ENCODE measurements around the gene WFDC5.

Gene WFDC5

DNA sequence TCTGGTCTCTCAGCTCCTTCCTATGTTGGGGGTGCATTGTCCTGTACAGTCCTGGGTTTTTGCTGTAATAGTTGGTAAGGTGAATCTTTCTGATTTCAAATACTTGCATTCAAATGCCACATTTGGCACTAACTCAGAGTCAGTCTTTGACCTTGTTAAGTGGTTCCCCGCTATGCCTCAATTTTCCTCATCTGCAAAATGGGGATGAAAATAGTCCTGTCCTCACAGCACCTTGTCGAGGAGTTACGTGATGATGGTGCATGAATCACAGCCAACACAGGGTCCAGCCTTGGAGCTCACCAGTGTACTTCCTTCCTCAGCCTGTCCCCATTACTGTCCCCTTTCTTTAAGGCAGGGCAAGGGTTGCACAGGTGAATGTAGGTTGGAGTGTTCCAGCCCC is 1.1 kb downstream of the WFDC5 start:
- no peak overlapping the region for H3K9ac ChIP-seq (ENCODE audit: low read length)
- no peak overlapping the region for H3K4me3 ChIP-seq (ENCODE audit: low read length)
- no peaks in the 10 kb centered on the region for H3K27me3 ChIP-seq (ENCODE audit: control insufficient read depth, insufficient read depth, low read length)
- H3K4me1 ChIP-seq (ENCODE audit: control insufficient read depth, low read depth, low read length) = no peaks in the 10 kb centered on the region
- H3K36me3 ChIP-seq (ENCODE audit: control insufficient read depth, low read depth, low read length) = no peaks in the 10 kb centered on the region
- H3K27ac ChIP-seq (ENCODE audit: low read length) = no peak overlapping the region
- H3K9me3 ChIP-seq (ENCODE audit: control insufficient read depth, low read depth, low read length) = no peaks in the 10 kb centered on the region

- no peaks in the 10 kb centered on the region for H3K27me3 ChIP-seq (ENCODE audit: control insufficient read depth, insufficient read depth, low read length)
- no peak overlapping the region for H3K9ac ChIP-seq (ENCODE audit: low read length)
- H3K4me3 ChIP-seq (ENCODE audit: low read length) = no peak overlapping the region
- H3K9me3 ChIP-seq (ENCODE audit: control insufficient read depth, low read depth, low read length) = no peaks in the 10 kb centered on the region
- no peak overlapping the region for H3K27ac ChIP-seq (ENCODE audit: low read length)
- no peaks in the 10 kb centered on the region for H3K36me3 ChIP-seq (ENCODE audit: control insufficient read depth, low read depth, low read length)
- no peaks in the 10 kb centered on the region for H3K4me1 ChIP-seq (ENCODE audit: control insufficient read depth, low read depth, low read length)
Measured at GRCh38 chr20:45112754-45113153, 2.2 kb downstream of the WFDC5 start.

DNA sequence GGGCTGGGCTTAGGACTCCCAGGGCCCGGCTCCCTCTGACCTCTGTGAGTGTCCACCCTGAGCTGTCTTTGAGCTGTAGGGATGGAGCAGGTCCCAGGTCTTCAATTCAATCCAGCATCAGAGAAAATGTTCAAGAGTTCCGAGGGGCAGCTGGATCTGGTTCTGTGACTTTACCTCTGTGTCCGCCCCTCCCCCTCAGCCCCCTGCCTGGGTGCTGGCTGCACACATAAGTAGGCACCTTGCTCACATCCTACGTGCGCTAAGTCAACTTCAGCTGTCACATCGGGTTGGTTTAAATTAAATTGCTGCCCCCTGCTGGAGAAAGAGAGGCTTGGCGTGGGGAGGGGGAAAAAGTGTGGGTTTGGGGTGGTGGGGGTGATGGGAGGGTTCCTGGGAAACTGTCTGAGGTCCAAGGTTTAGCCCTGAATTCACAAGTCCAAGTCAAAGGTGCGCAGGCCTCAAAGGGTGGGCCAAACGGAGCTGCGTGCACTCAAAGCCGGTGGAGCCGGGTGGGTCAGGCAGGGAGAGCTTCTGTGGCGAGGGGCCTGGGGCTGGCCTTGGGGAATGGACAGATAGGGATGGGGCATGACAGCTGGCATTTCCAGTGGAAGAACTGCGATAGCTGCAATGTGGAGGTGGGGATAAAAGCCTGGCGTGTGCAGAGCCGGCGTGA is 3.0 kb downstream of the WFDC5 start:
- H3K9me3 ChIP-seq (ENCODE audit: control insufficient read depth, low read depth, low read length) = no peaks in the 10 kb centered on the region
- H3K27me3 ChIP-seq (ENCODE audit: control insufficient read depth, insufficient read depth, low read length) = no peaks in the 10 kb centered on the region
- H3K4me1 ChIP-seq (ENCODE audit: control insufficient read depth, low read depth, low read length) = no peaks in the 10 kb centered on the region
- H3K9ac ChIP-seq (ENCODE audit: low read length) = no peak overlapping the region
- no peak overlapping the region for H3K27ac ChIP-seq (ENCODE audit: low read length)
- H3K4me3 ChIP-seq (ENCODE audit: low read length) = no peak overlapping the region
- H3K36me3 ChIP-seq (ENCODE audit: control insufficient read depth, low read depth, low read length) = no peaks in the 10 kb centered on the region

GRCh38 chr20:45111285-45111684 is 3.7 kb downstream of the WFDC5 start:
- H3K27me3 ChIP-seq (ENCODE audit: control insufficient read depth, insufficient read depth, low read length) = no peaks in the 10 kb centered on the region
- no peaks in the 10 kb centered on the region for H3K9me3 ChIP-seq (ENCODE audit: control insufficient read depth, low read depth, low read length)
- no peaks in the 10 kb centered on the region for H3K4me1 ChIP-seq (ENCODE audit: control insufficient read depth, low read depth, low read length)
- no peak overlapping the region for H3K4me3 ChIP-seq (ENCODE audit: low read length)
- H3K9ac ChIP-seq (ENCODE audit: low read length) = no peak overlapping the region
- no peaks in the 10 kb centered on the region for H3K36me3 ChIP-seq (ENCODE audit: control insufficient read depth, low read depth, low read length)
- H3K27ac ChIP-seq (ENCODE audit: low read length) = no peak overlapping the region

DNA sequence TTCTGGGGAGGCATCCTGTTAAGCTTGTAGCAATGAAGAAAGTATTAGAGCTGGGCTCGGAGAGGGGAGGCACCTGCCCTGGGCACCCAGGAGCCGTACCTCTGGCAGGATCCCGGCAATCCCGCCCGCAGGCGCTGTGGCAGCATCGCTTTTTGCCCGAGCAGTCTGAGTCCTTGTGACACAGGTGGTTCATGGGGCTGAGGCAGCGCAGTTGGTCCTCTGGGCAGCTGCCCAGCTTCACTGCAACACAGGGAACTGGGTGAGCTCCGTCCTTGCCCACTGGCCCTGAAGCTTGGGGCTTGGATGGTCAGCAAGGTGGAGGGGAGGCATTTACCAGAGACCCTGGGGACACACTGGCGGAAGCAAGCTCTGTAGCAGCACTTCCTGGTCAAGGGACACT is 4.7 kb downstream of the WFDC5 start:
- no peak overlapping the region for H3K27ac ChIP-seq (ENCODE audit: low read length)
- H3K36me3 ChIP-seq (ENCODE audit: control insufficient read depth, low read depth, low read length) = no peaks in the 10 kb centered on the region
- H3K9me3 ChIP-seq (ENCODE audit: control insufficient read depth, low read depth, low read length) = no peaks in the 10 kb centered on the region
- H3K27me3 ChIP-seq (ENCODE audit: control insufficient read depth, insufficient read depth, low read length) = no peaks in the 10 kb centered on the region
- H3K4me3 ChIP-seq (ENCODE audit: low read length) = no peak overlapping the region
- H3K9ac ChIP-seq (ENCODE audit: low read length) = no peak overlapping the region
- H3K4me1 ChIP-seq (ENCODE audit: control insufficient read depth, low read depth, low read length) = no peaks in the 10 kb centered on the region

GRCh38 chr20:45109634-45110033 is 5.3 kb downstream of the WFDC5 start:
- Histone ChIP-seq H3K27me3 (ENCODE audit: control insufficient read depth, insufficient read depth, low read length) (no peaks in the 10 kb centered on the region), H3K9ac (ENCODE audit: low read length) (no peak overlapping the region), H3K4me1 (ENCODE audit: control insufficient read depth, low read depth, low read length) (no peaks in the 10 kb centered on the region), H3K27ac (ENCODE audit: low read length) (no peak overlapping the region), H3K36me3 (ENCODE audit: control insufficient read depth, low read depth, low read length) (no peaks in the 10 kb centered on the region), H3K9me3 (ENCODE audit: control insufficient read depth, low read depth, low read length) (no peaks in the 10 kb centered on the region), H3K4me3 (ENCODE audit: low read length) (no peak overlapping the region)

DNA sequence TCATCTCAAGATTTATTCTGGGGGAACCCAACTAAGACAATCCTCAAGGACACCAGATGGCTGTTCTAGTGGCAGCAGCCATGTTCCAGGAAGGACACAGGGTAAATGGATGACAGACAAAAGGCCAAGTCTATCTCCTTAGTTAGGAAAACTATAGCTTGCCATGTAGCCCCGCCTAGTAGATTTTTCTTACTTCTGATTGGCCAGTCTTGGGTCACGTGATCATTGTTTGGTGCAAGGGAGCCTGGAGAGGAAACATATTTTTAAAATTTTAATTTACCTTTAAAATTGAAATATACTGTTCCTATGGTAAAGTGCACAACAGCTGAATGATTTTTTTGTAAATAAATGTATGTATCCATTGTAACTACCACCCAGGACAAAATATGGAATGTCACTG is 9.7 kb downstream of the WFDC5 start:
- no peaks in the 10 kb centered on the region for H3K9me3 ChIP-seq (ENCODE audit: control insufficient read depth, low read depth, low read length)
- no peak overlapping the region for H3K4me3 ChIP-seq (ENCODE audit: low read length)
- no peaks in the 10 kb centered on the region for H3K36me3 ChIP-seq (ENCODE audit: control insufficient read depth, low read depth, low read length)
- H3K27ac ChIP-seq (ENCODE audit: low read length) = no peak overlapping the region
- no peaks in the 10 kb centered on the region for H3K4me1 ChIP-seq (ENCODE audit: control insufficient read depth, low read depth, low read length)
- H3K9ac ChIP-seq (ENCODE audit: low read length) = no peak overlapping the region
- H3K27me3 ChIP-seq (ENCODE audit: control insufficient read depth, insufficient read depth, low read length) = peaks cover 14% of the 10 kb centered on the region

DNA sequence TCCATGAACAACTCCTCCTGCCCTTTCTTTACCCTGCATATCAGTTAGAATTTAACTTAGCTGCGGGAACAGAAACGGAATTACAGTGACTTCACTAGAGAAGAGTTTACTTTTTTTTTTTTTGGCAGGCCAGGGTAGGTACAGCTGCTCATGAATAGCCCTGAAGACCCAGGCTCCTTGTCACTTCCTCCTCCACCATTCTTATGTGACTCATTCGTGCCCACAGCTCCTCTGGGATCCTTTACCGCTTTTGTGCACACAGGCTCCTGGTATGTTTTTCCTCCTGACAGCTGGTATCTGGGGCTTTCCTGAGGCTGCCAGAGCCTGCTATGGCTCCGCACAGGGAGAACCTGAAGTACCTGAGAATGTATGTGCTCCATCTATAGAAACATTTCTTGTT is 10.2 kb downstream of the WFDC5 start:
- Histone ChIP-seq H3K27ac (ENCODE audit: low read length) (no peak overlapping the region), H3K9ac (ENCODE audit: low read length) (no peak overlapping the region), H3K9me3 (ENCODE audit: control insufficient read depth, low read depth, low read length) (no peaks in the 10 kb centered on the region), H3K36me3 (ENCODE audit: control insufficient read depth, low read depth, low read length) (no peaks in the 10 kb centered on the region), H3K27me3 (ENCODE audit: control insufficient read depth, insufficient read depth, low read length) (peaks cover 19% of the 10 kb centered on the region), H3K4me3 (ENCODE audit: low read length) (no peak overlapping the region), H3K4me1 (ENCODE audit: control insufficient read depth, low read depth, low read length) (no peaks in the 10 kb centered on the region)

- H3K4me3 ChIP-seq (ENCODE audit: low read length) = no peak overlapping the region
Measured at GRCh38 chr20:45103072-45103471, 11.9 kb downstream of the WFDC5 start.

DNA sequence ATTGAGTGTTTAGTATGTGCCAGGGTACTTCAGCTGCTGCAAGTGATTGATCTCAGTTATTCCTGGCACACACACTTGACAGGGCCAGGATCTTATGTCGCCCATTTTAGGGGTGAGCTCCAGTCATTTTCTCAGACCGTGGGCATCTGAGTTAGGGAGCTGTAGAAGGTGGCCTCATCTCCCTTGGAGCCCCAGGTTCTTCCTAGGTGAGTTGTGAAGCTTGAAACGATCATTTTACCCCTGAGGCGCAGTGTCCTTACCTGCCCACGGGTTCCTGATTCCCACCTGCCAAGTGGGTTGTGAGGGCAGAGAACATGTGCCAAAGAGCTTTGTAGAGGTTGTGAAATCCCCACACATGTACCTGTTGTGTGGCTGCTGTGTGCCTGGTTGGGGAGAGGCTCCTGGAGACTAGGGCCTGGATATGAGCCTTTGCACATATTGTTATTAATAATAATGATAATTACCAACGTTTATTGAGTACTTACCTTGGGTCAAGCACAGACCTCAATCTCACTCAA is 13.6 kb downstream of the WFDC5 start:
- Histone ChIP-seq H3K4me1 (ENCODE audit: control insufficient read depth, low read depth, low read length) (peaks cover 4% of the 10 kb centered on the region), H3K36me3 (ENCODE audit: control insufficient read depth, low read depth, low read length) (no peaks in the 10 kb centered on the region), H3K9ac (ENCODE audit: low read length) (no peak overlapping the region), H3K27ac (ENCODE audit: low read length) (no peak overlapping the region), H3K27me3 (ENCODE audit: control insufficient read depth, insufficient read depth, low read length) (peaks cover 48% of the 10 kb centered on the region), H3K9me3 (ENCODE audit: control insufficient read depth, low read depth, low read length) (no peaks in the 10 kb centered on the region), H3K4me3 (ENCODE audit: low read length) (peak overlapping the region; percentile 20)

More at GRCh38 chr20:45103072-45103471, 11.9 kb downstream of the WFDC5 start:
- Histone ChIP-seq H3K36me3 (ENCODE audit: control insufficient read depth, low read depth, low read length) (no peaks in the 10 kb centered on the region), H3K9me3 (ENCODE audit: control insufficient read depth, low read depth, low read length) (no peaks in the 10 kb centered on the region), H3K4me1 (ENCODE audit: control insufficient read depth, low read depth, low read length) (peaks cover 4% of the 10 kb centered on the region), H3K9ac (ENCODE audit: low read length) (no peak overlapping the region), H3K27me3 (ENCODE audit: control insufficient read depth, insufficient read depth, low read length) (peaks cover 34% of the 10 kb centered on the region), H3K27ac (ENCODE audit: low read length) (no peak overlapping the region)

- Histone ChIP-seq H3K27me3 (ENCODE audit: control insufficient read depth, insufficient read depth, low read length) (peaks cover 48% of the 10 kb centered on the region), H3K9me3 (ENCODE audit: control insufficient read depth, low read depth, low read length) (no peaks in the 10 kb centered on the region), H3K36me3 (ENCODE audit: control insufficient read depth, low read depth, low read length) (no peaks in the 10 kb centered on the region), H3K9ac (ENCODE audit: low read length) (no peak within 1 kb of the TSS), H3K4me1 (ENCODE audit: control insufficient read depth, low read depth, low read length) (peaks cover 4% of the 10 kb centered on the region), H3K27ac (ENCODE audit: low read length) (no peak within 1 kb of the TSS), H3K4me3 (ENCODE audit: low read length) (peak within 1 kb of the TSS; percentile 20)
Measured at GRCh38 chr20:45100563-45101245, 14.3 kb downstream of the WFDC5 start, which contains the start of gene KCNS1. Gene KCNS1, minus strand, starts transcription at chr20:45101127. Its CDS starts 1,891 bp downstream, at chr20:45099236.

All from iPS-18a (cell line).